ENCODE measurements around the gene KCTD1. TPM values are rescaled to one million over a fixed set of nuclear protein-coding genes. Genes with fewer than 3 reads are reported as not detected.

KCTD1 gene
- total and polyA plus RNA-seq, 8 donors: 7.1 to 118 (median 12.9) TPM

DNA sequence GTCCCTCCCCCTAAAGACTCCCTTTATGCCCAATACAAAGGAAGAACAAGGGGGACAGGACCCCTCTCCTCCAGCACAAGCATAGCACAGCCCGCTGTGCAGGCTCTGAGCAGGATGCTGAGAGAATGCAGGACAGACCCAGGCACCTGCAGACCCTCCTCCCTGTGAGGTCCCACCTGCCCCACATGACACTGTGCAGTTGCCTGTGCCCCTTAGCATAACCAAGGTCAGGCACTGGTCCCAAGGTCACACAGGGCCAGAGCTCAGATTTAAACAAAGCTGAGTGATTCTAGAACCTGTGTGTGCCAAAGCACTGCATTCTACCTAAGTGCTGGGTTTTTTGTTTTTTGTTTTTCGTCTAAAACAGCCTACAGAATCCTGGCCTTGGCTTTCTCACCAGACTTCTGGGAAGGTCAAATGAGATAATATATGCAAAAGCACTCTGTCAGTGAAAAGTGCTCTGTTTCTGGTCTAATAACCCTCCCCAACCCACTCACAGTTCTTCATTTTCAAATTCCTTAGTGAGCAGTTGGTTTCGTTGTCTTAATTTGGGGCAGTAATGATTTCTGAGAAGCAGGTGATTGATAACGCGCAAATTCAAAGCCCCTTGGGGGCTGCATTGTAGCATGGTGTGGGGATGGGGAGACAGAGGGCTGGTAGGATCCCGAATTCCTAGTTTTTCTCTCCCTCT lies 125.7 kb downstream of the KCTD1 start:
- DNase-seq: no peak

DNA sequence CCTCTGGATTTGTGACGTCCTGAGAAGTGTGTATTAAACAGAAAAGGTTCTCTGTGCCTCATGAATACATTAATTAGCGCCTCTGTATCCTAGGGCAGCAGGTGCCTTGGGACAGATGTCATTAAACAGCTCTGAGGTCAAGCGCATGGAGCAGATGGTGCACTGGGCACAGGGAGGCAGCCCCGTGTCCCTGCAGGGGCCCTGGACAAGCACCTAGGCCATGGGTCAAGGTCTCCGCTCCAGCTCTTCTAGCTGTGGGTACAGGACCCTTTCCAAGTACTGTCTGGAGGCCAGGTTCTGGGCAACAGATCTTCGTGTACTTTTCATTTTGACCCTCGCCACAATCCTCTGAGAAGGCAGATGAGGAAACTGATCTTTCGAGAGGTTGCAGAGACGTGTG lies 126.4 kb downstream of the KCTD1 start:
- H3K4me1 ChIP-seq: no peaks in the 10 kb centered on the region
- no peaks in the 10 kb centered on the region for H3K9me3 ChIP-seq
- no peak overlapping the region for H3K4me3 ChIP-seq
- no peak for DNase-seq
- intact Hi-C loops (cut with DNase I; ENCODE audit: low total_unique reads): no loop called here
- 84 to 93% (median 87%) methylated on average over 8 to 9 of the region's 9 CpGs for WGBS, 5 donors
- no peaks in the 10 kb centered on the region for H3K36me3 ChIP-seq
- TF ChIP-seq, protein P1, sequence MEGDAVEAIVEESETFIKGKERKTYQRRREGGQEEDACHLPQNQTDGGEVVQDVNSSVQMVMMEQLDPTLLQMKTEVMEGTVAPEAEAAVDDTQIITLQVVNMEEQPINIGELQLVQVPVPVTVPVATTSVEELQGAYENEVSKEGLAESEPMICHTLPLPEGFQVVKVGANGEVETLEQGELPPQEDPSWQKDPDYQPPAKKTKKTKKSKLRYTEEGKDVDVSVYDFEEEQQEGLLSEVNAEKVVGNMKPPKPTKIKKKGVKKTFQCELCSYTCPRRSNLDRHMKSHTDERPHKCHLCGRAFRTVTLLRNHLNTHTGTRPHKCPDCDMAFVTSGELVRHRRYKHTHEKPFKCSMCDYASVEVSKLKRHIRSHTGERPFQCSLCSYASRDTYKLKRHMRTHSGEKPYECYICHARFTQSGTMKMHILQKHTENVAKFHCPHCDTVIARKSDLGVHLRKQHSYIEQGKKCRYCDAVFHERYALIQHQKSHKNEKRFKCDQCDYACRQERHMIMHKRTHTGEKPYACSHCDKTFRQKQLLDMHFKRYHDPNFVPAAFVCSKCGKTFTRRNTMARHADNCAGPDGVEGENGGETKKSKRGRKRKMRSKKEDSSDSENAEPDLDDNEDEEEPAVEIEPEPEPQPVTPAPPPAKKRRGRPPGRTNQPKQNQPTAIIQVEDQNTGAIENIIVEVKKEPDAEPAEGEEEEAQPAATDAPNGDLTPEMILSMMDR (IDR thresholded peaks at IDR 0.05): no peak
- TF ChIP-seq EP300 (IDR thresholded peaks at IDR 0.05): no peak
- TF ChIP-seq POLR2AphosphoS5 (IDR thresholded peaks at IDR 0.05): no peak
- no peak for TF ChIP-seq POLR2A (IDR thresholded peaks at IDR 0.05)
- no peaks in the 10 kb centered on the region for H3K27me3 ChIP-seq
- H3K27ac ChIP-seq: no peak overlapping the region

More for the DNA sequence above, 125.7 kb downstream of the KCTD1 start:
- Histone ChIP-seq H3K4me1 (no peaks in the 10 kb centered on the region), H3K27ac (no peak overlapping the region), H3K9me3 (no peaks in the 10 kb centered on the region), H3K27me3 (no peaks in the 10 kb centered on the region), H3K36me3 (no peaks in the 10 kb centered on the region), H3K4me3 (no peak overlapping the region)
- 81 to 95% (median 92%) methylated on average over 6 of the region's 6 CpGs for WGBS, 5 donors
- TF ChIP-seq EP300 (IDR thresholded peaks at IDR 0.05): no peak
- TF ChIP-seq POLR2AphosphoS5 (IDR thresholded peaks at IDR 0.05): no peak
- no peak for TF ChIP-seq POLR2A (IDR thresholded peaks at IDR 0.05)
- TF ChIP-seq, protein P1 (IDR thresholded peaks at IDR 0.05): no peak
- intact Hi-C loops (cut with DNase I; ENCODE audit: low total_unique reads): no loop called here

DNA sequence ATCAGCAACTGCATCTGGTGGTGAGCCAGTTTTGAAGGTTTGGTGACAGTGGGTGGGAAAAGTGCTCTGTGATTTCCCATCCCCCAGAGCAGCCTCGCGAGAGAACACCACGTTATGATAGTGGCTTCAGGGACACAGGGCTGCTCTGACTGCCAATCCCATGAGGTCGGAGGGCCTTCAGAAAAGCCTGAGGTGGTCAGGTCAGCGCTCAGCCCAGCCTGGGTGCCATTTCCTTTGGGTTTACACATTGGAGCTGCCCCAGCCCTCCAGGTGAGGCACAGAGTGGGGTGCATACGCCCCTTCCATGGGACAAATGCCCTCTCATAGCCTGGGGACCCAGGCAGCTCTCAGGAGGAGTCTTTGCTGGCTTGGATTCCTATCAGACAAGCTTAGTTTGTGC lies 126.8 kb downstream of the KCTD1 start:
- Histone ChIP-seq H3K27ac (no peak overlapping the region), H3K27me3 (no peaks in the 10 kb centered on the region), H3K36me3 (no peaks in the 10 kb centered on the region), H3K4me3 (no peak overlapping the region), H3K4me1 (no peaks in the 10 kb centered on the region), H3K9me3 (no peaks in the 10 kb centered on the region)
- TF ChIP-seq POLR2AphosphoS5 (IDR thresholded peaks at IDR 0.05) (no peak), POLR2A (IDR thresholded peaks at IDR 0.05) (no peak), EP300 (IDR thresholded peaks at IDR 0.05) (no peak)
- TF ChIP-seq, protein P1 (IDR thresholded peaks at IDR 0.05): no peak
- intact Hi-C loops (cut with DNase I; ENCODE audit: low total_unique reads): no loop called here
- no peak for DNase-seq
- WGBS, 5 donors: 77 to 90% (median 81%) methylated on average over 6 of the region's 6 CpGs

DNA sequence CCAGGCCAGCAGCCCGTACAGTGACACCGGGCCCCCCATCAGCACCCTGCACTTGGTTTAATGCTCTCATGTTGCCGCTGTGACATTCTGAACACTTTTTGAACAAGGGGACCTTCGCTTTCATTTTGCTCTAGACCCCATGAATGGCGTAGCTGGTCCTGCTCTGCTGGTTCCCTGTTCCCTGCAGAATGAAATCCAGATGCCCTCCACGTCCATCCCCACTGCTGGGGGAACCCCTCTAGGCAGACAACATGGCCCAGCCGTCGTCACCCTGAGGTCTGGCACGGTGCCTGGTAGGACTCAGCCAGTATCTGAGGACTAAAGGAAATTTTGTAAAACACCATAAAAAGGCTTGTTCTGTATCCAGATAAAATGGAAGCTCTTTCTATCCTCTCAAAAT lies 128.6 kb downstream of the KCTD1 start:
- Histone ChIP-seq H3K4me3 (no peak overlapping the region), H3K9me3 (no peaks in the 10 kb centered on the region), H3K4me1 (no peaks in the 10 kb centered on the region), H3K27me3 (no peaks in the 10 kb centered on the region), H3K36me3 (no peaks in the 10 kb centered on the region), H3K27ac (no peak overlapping the region)
- 77 to 82% (median 79%) methylated on average over 9 of the region's 9 CpGs for WGBS, 5 donors
- no peak for DNase-seq
- TF ChIP-seq POLR2AphosphoS5 (IDR thresholded peaks at IDR 0.05): no peak
- no peak for TF ChIP-seq EP300 (IDR thresholded peaks at IDR 0.05)
- TF ChIP-seq POLR2A (IDR thresholded peaks at IDR 0.05): no peak
- TF ChIP-seq, protein P1 (IDR thresholded peaks at IDR 0.05): no peak
- intact Hi-C loops (cut with DNase I; ENCODE audit: low total_unique reads): no loop called here

All from stomach (tissue), 9 donors.